Tibial artery (tissue), 4 donors: ENCODE measurements around the gene FCN2.
A peak's percentile ranks its signal among the peaks of the same experiment; 100 is the strongest.
"Not testable (repeated sequence)": the region's sequence is repeated elsewhere in the genome, so short reads cannot be mapped to it uniquely, and the experiment has no call there.

ENCODE experiments used
- DNase-seq, 2 donors: peaks; one replicate each; pipeline ENCODE4 v3.0.0-alpha.2; 2019
- H3K27ac ChIP-seq, 2 donors: fragments of 200-600 bp; sonication (generic) in 1 of 2; 1 replicate in 1 of 2; 2 replicates in 1 of 2; pipeline ENCODE4 v1.5.1; 2018 to 2019; ENCODE audit warnings: mild to moderate bottlenecking in 1 of 2
- H3K27me3 ChIP-seq, 2 donors: fragments of 200-600 bp; sonication (generic) in 1 of 2; one replicate each; pipeline versions ENCODE4 v1.5.1 to v1.6.0; 2016 to 2019
- H3K36me3 ChIP-seq, 3 donors: fragments of 200-600 bp; sonication (generic) in 2 of 3; one replicate each; pipeline ENCODE4 v1.5.1; 2016 to 2019; ENCODE audit warnings: mild to moderate bottlenecking in 2 of 3
- H3K4me1 ChIP-seq, 4 donors: fragments of 200-600 bp; sonication (generic) in 2 of 4; 1 replicate in 3 of 4; 2 replicates in 1 of 4; pipeline ENCODE4 v1.5.1; 2016 to 2019
- H3K4me3 ChIP-seq, 2 donors: fragments of 200-600 bp; sonication (generic) in 1 of 2; 1 replicate in 1 of 2; 2 replicates in 1 of 2; pipeline ENCODE4 v1.5.1; 2018 to 2019; ENCODE audit warnings: mild to moderate bottlenecking in 2 of 2
- H3K9me3 ChIP-seq, 3 donors: fragments of 200-600 bp; sonication (generic) in 1 of 3; one replicate each; pipeline ENCODE4 v1.5.1; 2016 to 2019
- CTCF ChIP-seq, 2 experiments: fragments of 200-600 bp in 1 of 2; fragments of 450-650 bp in 1 of 2; IDR thresholded peaks; one replicate each; pipeline ENCODE4 v1.5.1; 2017 to 2019; ENCODE audit warnings: antibody characterized with exemption in 2 of 2, mild to moderate bottlenecking in 1 of 2, moderate library complexity in 1 of 2
- intact Hi-C: fragments of 100-400 bp; cut with DNase I; formaldehyde crosslinking; loops from one replicate; pipeline ENCODE4 v1.15.0; 2023; ENCODE audit warnings: low total_unique reads

The FCN2 gene

GRCh38 chr9:134853893-134854292 lies 26.7 kb upstream of the FCN2 start:
- H3K27ac ChIP-seq, result no peak overlapping the region
- DNase-seq, result peak; percentile 6 to 37
- no peaks in the 10 kb centered on the region for H3K36me3 ChIP-seq
- H3K27me3 ChIP-seq, result no peaks in the 10 kb centered on the region
- TF ChIP-seq CTCF (IDR thresholded peaks at IDR 0.05), result no peak
- no peaks in the 10 kb centered on the region for H3K9me3 ChIP-seq
- intact Hi-C loops, result no loop called here
- H3K4me1 ChIP-seq, result peaks cover 0 to 8% (median 0%) of the 10 kb centered on the region in 4 donors
- H3K4me3 ChIP-seq, result no peak overlapping the region

- no peak for TF ChIP-seq CTCF (IDR thresholded peaks at IDR 0.05)
- intact Hi-C loops, result no loop called here
- Histone ChIP-seq H3K27ac (no peak overlapping the region), H3K9me3 (no peaks in the 10 kb centered on the region), H3K4me1 (peaks cover 0 to 8% (median 0%) of the 10 kb centered on the region in 4 donors), H3K4me3 (no peak overlapping the region), H3K27me3 (no peaks in the 10 kb centered on the region), H3K36me3 (no peaks in the 10 kb centered on the region)
- peak in 1 of 2 donors; percentile 15 for DNase-seq
These were observed 26.0 kb upstream of the FCN2 start for GRCh38 chr9:134854541-134854981.

GRCh38 chr9:134855231-134855899 lies 25.2 kb upstream of the FCN2 start:
- peak; percentile 17 to 47 for DNase-seq
- no peaks in the 10 kb centered on the region for H3K36me3 ChIP-seq
- H3K9me3 ChIP-seq, result no peaks in the 10 kb centered on the region
- H3K4me1 ChIP-seq, result peaks cover 0 to 8% (median 0%) of the 10 kb centered on the region in 4 donors
- no peak for TF ChIP-seq CTCF (IDR thresholded peaks at IDR 0.05)
- intact Hi-C loops, result no loop called here
- no peak overlapping the region for H3K27ac ChIP-seq
- H3K27me3 ChIP-seq, result no peaks in the 10 kb centered on the region
- no peak overlapping the region for H3K4me3 ChIP-seq

- intact Hi-C loops, result no loop called here
- H3K36me3 ChIP-seq, result no peaks in the 10 kb centered on the region
- no peaks in the 10 kb centered on the region for H3K9me3 ChIP-seq
- H3K4me3 ChIP-seq, result no peak overlapping the region
- no peak for TF ChIP-seq CTCF (IDR thresholded peaks at IDR 0.05)
- DNase-seq, result peak; percentile 5 to 33
- H3K4me1 ChIP-seq, result peaks cover 0 to 8% (median 0%) of the 10 kb centered on the region in 4 donors
- H3K27me3 ChIP-seq, result no peaks in the 10 kb centered on the region
- H3K27ac ChIP-seq, result no peak overlapping the region
These were observed 24.7 kb upstream of the FCN2 start for GRCh38 chr9:134855900-134856377.

- intact Hi-C loops, H3K27me3 ChIP-seq, H3K36me3 ChIP-seq, H3K27ac ChIP-seq, DNase-seq, H3K9me3 ChIP-seq, H3K4me3 ChIP-seq, H3K4me1 ChIP-seq: not testable (repeated sequence)
These were observed 23.2 kb upstream of the FCN2 start for GRCh38 chr9:134857451-134857850.

GRCh38 chr9:134858051-134858841 lies 22.4 kb upstream of the FCN2 start:
- Histone ChIP-seq H3K9me3 (no peaks in the 10 kb centered on the region), H3K27me3 (no peaks in the 10 kb centered on the region), H3K4me3 (no peak overlapping the region), H3K27ac (no peak overlapping the region), H3K36me3 (no peaks in the 10 kb centered on the region), H3K4me1 (peaks cover 0 to 8% (median under 1%) of the 10 kb centered on the region in 4 donors)
- peak in 1 of 2 donors; percentile 19 for DNase-seq
- no peak for TF ChIP-seq CTCF (IDR thresholded peaks at IDR 0.05)
- intact Hi-C loops, result no loop called here
